ENCODE results near the gene RIPPLY3.

RIPPLY3 gene

GRCh38 chr21:37006486-37007291 is at the start of gene RIPPLY3:
TSS of gene RIPPLY3 (plus strand) at chr21:37006702. CDS start at chr21:37006773, 71 bp downstream.
- no peak for DNase-seq

GRCh38 chr21:36959020-36959835 is 47.3 kb upstream of the RIPPLY3 start:
- DNase-seq, result no peak

GRCh38 chr21:36960676-36961284 is 45.7 kb upstream of the RIPPLY3 start:
- no peak for DNase-seq

GRCh38 chr21:36962098-36962780 is 44.3 kb upstream of the RIPPLY3 start:
- no peak for DNase-seq

GRCh38 chr21:36964398-36964797 is 42.1 kb upstream of the RIPPLY3 start:
- no peak for DNase-seq

- no peak for DNase-seq
Observed at GRCh38 chr21:36964827-36965719, 41.4 kb upstream of the RIPPLY3 start.

- DNase-seq, result no peak
Observed at GRCh38 chr21:36965720-36966065, 40.8 kb upstream of the RIPPLY3 start.

GRCh38 chr21:36966066-36966820 is 40.3 kb upstream of the RIPPLY3 start, which contains the start of gene HLCS:
TSS of gene HLCS (minus strand) at chr21:36966669. CDS start at chr21:36966638, 31 bp downstream.
- DNase-seq, result peak; percentile 66 to 76

- peak in 1 of 2 experiments; percentile 22 for DNase-seq
Observed at GRCh38 chr21:36966821-36967768, 39.4 kb upstream of the RIPPLY3 start.

- DNase-seq, result no peak
Observed at GRCh38 chr21:36968414-36968813, 38.1 kb upstream of the RIPPLY3 start.

GRCh38 chr21:36968976-36969375 is 37.5 kb upstream of the RIPPLY3 start:
- DNase-seq, result no peak

GRCh38 chr21:36973986-36974850 is 32.3 kb upstream of the RIPPLY3 start:
- DNase-seq, result no peak

GRCh38 chr21:36974851-36975192 is 31.7 kb upstream of the RIPPLY3 start:
- no peak for DNase-seq

- no peak for DNase-seq
Observed at GRCh38 chr21:36976228-36976861, 30.2 kb upstream of the RIPPLY3 start.

GRCh38 chr21:36976882-36977651 is 29.4 kb upstream of the RIPPLY3 start:
- peak; percentile 69 to 80 for DNase-seq

- DNase-seq, result peak; percentile 26 to 61
Observed at GRCh38 chr21:36980280-36981048, 26.0 kb upstream of the RIPPLY3 start.

- DNase-seq, result no peak
Observed at GRCh38 chr21:36981049-36981391, 25.5 kb upstream of the RIPPLY3 start.
